ENCODE results near the gene PARD3B. TPM values are rescaled to one million over a fixed set of nuclear protein-coding genes. Genes with fewer than 3 reads are reported as not detected.

The PARD3B gene
- total RNA-seq, 1 donor from 2014 or later = 12.3 TPM

DNA sequence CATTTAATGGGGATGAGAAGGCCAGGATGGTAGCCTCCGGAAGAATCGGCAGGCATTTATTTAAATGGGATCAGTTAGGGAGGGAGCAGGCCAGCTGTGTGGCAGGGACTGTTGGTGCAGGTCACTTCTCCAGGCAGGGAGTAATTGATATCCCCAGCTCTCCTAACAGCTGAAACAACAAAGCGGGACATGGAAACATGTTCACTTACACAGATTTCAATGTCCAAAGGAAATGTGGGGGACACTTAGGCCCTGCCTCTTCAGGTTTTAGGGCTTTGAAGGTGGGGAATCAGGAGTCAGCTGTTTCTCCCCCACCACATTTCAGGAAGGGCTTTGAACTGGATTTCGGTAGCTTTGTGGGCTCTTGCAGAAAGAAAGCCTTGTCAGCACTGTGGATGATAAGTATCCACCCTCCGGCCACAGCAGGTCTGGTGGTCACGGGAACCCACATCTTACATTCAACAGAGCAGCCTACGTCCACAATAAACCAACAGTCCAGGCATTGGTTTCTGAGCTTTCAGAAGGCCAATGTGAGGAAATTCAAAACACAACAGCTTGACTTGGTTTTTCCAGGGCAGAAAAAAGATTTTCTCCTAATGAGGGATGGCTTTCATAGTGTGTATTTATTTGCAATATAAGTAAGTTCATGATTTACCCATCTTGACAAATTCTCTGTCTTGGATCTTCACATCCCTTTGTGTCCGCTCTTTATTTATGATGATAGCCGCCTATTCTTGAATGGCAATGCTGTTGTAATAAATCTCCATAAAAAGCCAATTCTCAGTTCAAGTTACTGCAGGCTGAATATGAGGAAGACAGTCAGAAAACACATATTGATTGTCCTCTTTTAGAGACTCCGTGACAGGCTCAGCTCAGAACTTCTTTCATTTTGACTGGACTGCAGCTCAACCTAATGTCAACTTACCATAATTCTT is 1040.4 kb downstream of the PARD3B start:
- no peak for TF ChIP-seq POLR2AphosphoS5 (IDR thresholded peaks at IDR 0.05; ENCODE audit: insufficient read depth in 1 of 2, low read depth in 1 of 2)
- no peak for DNase-seq (ENCODE audit: extremely low spot score in 2 of 2)
- intact Hi-C loops (cut with DNase I) = no loop called here
- H3K4me3 ChIP-seq = no peak overlapping the region
- H3K27ac ChIP-seq = no peak overlapping the region
- no peaks in the 10 kb centered on the region for H3K36me3 ChIP-seq
- H3K9me3 ChIP-seq = no peaks in the 10 kb centered on the region
- no peaks in the 10 kb centered on the region for H3K27me3 ChIP-seq
- H3K4me1 ChIP-seq = no peaks in the 10 kb centered on the region

DNA sequence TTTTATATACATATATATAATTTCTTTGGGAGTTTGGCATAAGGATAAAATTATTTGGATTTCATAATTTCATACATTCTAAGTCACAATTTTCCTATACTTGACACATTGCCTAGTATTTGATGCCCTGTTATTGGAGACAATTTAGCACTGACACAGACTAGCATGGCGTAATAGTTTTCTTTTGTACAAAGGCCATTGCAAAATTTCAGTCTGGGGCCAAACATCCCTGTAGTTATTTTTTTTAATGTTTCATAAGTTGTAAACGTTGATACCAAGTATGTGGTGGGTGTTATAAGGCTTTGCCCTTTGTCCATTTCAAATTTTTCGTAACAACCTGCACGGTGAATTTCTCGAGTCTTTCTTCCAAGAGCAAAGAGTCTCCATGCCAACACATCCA is 1041.4 kb downstream of the PARD3B start:
- TF ChIP-seq POLR2AphosphoS5 (IDR thresholded peaks at IDR 0.05; ENCODE audit: insufficient read depth in 1 of 2, low read depth in 1 of 2) (no peak), POLR2A (IDR thresholded peaks at IDR 0.05) (no peak), CTCF (IDR thresholded peaks at IDR 0.05) (no peak)
- Histone ChIP-seq H3K4me3 (no peak overlapping the region), H3K27ac (no peak overlapping the region), H3K27me3 (no peaks in the 10 kb centered on the region), H3K9me3 (no peaks in the 10 kb centered on the region), H3K4me1 (no peaks in the 10 kb centered on the region), H3K36me3 (no peaks in the 10 kb centered on the region)
- DNase-seq (ENCODE audit: extremely low spot score in 2 of 2) = no peak
- intact Hi-C loops (cut with DNase I) = no loop called here

DNA sequence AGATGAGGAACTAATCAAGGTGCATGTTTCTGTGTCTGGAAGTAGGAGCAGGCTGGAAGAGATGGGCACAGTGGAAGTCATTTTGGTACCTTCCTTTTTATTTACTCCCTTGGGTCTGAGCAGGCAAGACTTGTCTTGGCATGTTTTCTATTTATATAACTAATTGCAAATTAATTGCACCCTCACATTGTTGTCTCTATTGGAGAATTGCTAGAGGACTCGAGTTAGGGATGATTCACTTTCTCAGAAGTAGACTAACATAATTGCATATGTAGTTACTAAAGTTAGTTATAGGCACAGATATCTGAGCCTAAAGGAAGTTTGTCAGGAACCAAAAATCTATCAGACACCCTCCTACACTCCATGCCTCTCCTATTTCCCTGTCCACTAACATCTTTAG is 1044.2 kb downstream of the PARD3B start:
- Histone ChIP-seq H3K27ac (no peak overlapping the region), H3K4me1 (no peaks in the 10 kb centered on the region), H3K27me3 (no peaks in the 10 kb centered on the region), H3K4me3 (no peak overlapping the region), H3K9me3 (no peaks in the 10 kb centered on the region), H3K36me3 (no peaks in the 10 kb centered on the region)
- DNase-seq (ENCODE audit: extremely low spot score in 2 of 2) = no peak
- no peak for TF ChIP-seq POLR2AphosphoS5 (IDR thresholded peaks at IDR 0.05; ENCODE audit: insufficient read depth in 1 of 2, low read depth in 1 of 2)
- TF ChIP-seq POLR2A (IDR thresholded peaks at IDR 0.05) = no peak
- no peak for TF ChIP-seq CTCF (IDR thresholded peaks at IDR 0.05)
- intact Hi-C loops (cut with DNase I) = no loop called here

- Histone ChIP-seq H3K27me3 (no peaks in the 10 kb centered on the region), H3K36me3 (no peaks in the 10 kb centered on the region), H3K4me3 (no peak overlapping the region), H3K4me1 (no peaks in the 10 kb centered on the region), H3K27ac (no peak overlapping the region), H3K9me3 (no peaks in the 10 kb centered on the region)
- TF ChIP-seq POLR2A (IDR thresholded peaks at IDR 0.05) (no peak), POLR2AphosphoS5 (IDR thresholded peaks at IDR 0.05; ENCODE audit: insufficient read depth in 1 of 2, low read depth in 1 of 2) (no peak), CTCF (IDR thresholded peaks at IDR 0.05) (no peak)
- intact Hi-C loops (cut with DNase I) = no loop called here
- no peak for DNase-seq (ENCODE audit: extremely low spot score in 2 of 2)
These were observed 1045.5 kb downstream of the PARD3B start for GRCh38 chr2:205590759-205591158.

GRCh38 chr2:205593891-205594290 is 1048.6 kb downstream of the PARD3B start:
- TF ChIP-seq CTCF (IDR thresholded peaks at IDR 0.05) = no peak
- no peak for TF ChIP-seq POLR2A (IDR thresholded peaks at IDR 0.05)
- TF ChIP-seq POLR2AphosphoS5 (IDR thresholded peaks at IDR 0.05; ENCODE audit: insufficient read depth in 1 of 2, low read depth in 1 of 2) = no peak
- no peak for DNase-seq (ENCODE audit: extremely low spot score in 2 of 2)
- Histone ChIP-seq H3K4me3 (no peak overlapping the region), H3K27ac (no peak overlapping the region), H3K27me3 (no peaks in the 10 kb centered on the region), H3K36me3 (no peaks in the 10 kb centered on the region), H3K4me1 (no peaks in the 10 kb centered on the region), H3K9me3 (no peaks in the 10 kb centered on the region)
- intact Hi-C loops (cut with DNase I) = no loop called here
